ENCODE data around the gene TACO1. TPM values are rescaled to one million over a fixed set of nuclear protein-coding genes. Genes with fewer than 3 reads are reported as not detected.

Gene TACO1
- total and polyA plus RNA-seq, 2 of the 4 experiments (the other 2 are of a cell fraction) = 6.5 to 28.8 TPM

DNA sequence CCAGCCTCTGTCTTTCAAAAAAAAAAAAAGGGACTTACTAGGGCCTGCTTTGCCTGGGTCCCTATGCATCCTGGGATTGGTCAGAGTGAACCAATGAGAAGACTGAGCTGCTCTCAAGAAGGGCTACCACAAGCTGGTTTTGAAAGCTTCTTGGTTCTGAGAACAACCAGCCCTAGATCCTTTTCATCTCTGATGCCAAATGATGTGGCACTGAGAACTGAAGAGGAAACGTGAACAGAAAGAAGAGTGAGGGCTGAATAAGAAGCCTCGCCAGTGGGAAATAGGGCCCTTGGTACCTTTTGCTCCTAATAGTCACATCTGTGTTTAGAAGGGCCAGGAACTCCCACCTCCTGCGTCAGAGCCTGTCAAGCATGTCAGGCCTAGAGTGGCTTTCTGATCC lies 10.7 kb downstream of the TACO1 start:
- Histone ChIP-seq H3K14ac (replicated peaks; ENCODE audit: low read depth, low read length) (no peak overlapping the region), H3K9ac (ENCODE audit: low read depth, low read length) (no peak overlapping the region), H4K20me1 (ENCODE audit: insufficient read depth, low read length) (no peaks in the 10 kb centered on the region), H3K27me3 (ENCODE audit: control insufficient read depth, insufficient read depth, low read length) (no peaks in the 10 kb centered on the region), H3K23ac (ENCODE audit: low read depth, low read length) (no peak overlapping the region), H4K8ac (ENCODE audit: low read depth in 2 of 2, low read length in 2 of 2) (no peak overlapping the region), H4K91ac (ENCODE audit: insufficient read depth, low read depth, low read length) (no peak overlapping the region), H2BK120ac (ENCODE audit: low read depth, low read length) (no peak overlapping the region), H3K56ac (ENCODE audit: extremely low read depth, insufficient read depth, low read length) (no peak overlapping the region), H2AK5ac (ENCODE audit: low read depth, low read length) (no peak overlapping the region), H2BK20ac (ENCODE audit: low read depth, low read length) (no peak overlapping the region), H2AFZ (replicated peaks; ENCODE audit: low read length, poor library complexity) (no peak overlapping the region), H4K5ac (ENCODE audit: low read depth, low read length) (no peak overlapping the region), H3K27ac (ENCODE audit: insufficient read depth, low read length) (no peak overlapping the region), H3K79me1 (ENCODE audit: low read depth in 1 of 2, low read length in 2 of 2) (no peaks in the 10 kb centered on the region), H3K4me3 (ENCODE audit: insufficient read depth, low read depth, low read length) (no peak overlapping the region), H3K9me3 (ENCODE audit: control insufficient read depth, insufficient read depth, low read length) (no peaks in the 10 kb centered on the region), H3K9me1 (ENCODE audit: insufficient read depth, low read length) (no peaks in the 10 kb centered on the region), H2AK9ac (replicated peaks; ENCODE audit: low read depth, low read length, poor library complexity) (no peak overlapping the region), H3K36me3 (ENCODE audit: control insufficient read depth, insufficient read depth, low read length) (peaks cover 23% of the 10 kb centered on the region), H3K4me2 (ENCODE audit: low read depth, low read length) (no peak overlapping the region), H3K4me1 (ENCODE audit: control insufficient read depth, insufficient read depth, low read length) (no peaks in the 10 kb centered on the region), H3K4ac (ENCODE audit: low read depth, low read length) (no peak overlapping the region), H2BK5ac (ENCODE audit: low read depth, low read length, poor library complexity, severe bottlenecking) (no peak overlapping the region), H2BK15ac (ENCODE audit: low read depth, low read length) (no peak overlapping the region), H3K18ac (ENCODE audit: low read depth, low read length) (no peak overlapping the region)
- DNase-seq (no peak), ATAC-seq (ENCODE audit: low read depth) (no peak)
- in situ Hi-C loops (cut with MboI; ENCODE audit: low sequenced_read_pairs) (loop anchor here (5.0 kb wide), 1 partner anchor 189 kb away; no protein-coding TSS in a partner anchor), dilution Hi-C loops (cut with HindIII; ENCODE audit: low sequenced_read_pairs, unreplicated experiment) (no loop called here), intact Hi-C loops (cut with micrococcal nuclease) (no loop called here)
- BruUV-seq (replicated peaks) = no TSS peak
- TF ChIP-seq, protein P1, sequence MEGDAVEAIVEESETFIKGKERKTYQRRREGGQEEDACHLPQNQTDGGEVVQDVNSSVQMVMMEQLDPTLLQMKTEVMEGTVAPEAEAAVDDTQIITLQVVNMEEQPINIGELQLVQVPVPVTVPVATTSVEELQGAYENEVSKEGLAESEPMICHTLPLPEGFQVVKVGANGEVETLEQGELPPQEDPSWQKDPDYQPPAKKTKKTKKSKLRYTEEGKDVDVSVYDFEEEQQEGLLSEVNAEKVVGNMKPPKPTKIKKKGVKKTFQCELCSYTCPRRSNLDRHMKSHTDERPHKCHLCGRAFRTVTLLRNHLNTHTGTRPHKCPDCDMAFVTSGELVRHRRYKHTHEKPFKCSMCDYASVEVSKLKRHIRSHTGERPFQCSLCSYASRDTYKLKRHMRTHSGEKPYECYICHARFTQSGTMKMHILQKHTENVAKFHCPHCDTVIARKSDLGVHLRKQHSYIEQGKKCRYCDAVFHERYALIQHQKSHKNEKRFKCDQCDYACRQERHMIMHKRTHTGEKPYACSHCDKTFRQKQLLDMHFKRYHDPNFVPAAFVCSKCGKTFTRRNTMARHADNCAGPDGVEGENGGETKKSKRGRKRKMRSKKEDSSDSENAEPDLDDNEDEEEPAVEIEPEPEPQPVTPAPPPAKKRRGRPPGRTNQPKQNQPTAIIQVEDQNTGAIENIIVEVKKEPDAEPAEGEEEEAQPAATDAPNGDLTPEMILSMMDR (conservative IDR thresholded peaks at IDR 0.05; ENCODE audit: low read depth, low read length) = no peak
- ChIA-PET POLR2A (ENCODE audit: unreplicated experiment) (no interaction called here), CTCF (interaction anchor here (0.6 to 2.9 kb wide), 10 partner anchors 10 to 186 kb away, joined by 3 to 22 read pairs (median 4); partner anchors contain the start of gene MAP3K3)
- no CpG with 5 or more reads among the region's 3 CpGs for WGBS, 2 experiments (ENCODE audit: extremely low coverage in 2 of 2, insufficient read length in 1 of 2)
